KMS-11 (cell line): ENCODE measurements around the gene ABCB9.

ENCODE experiments used
- H2AFZ ChIP-seq: fragments of 200-600 bp; sonication (generic); 2 replicates; pipeline ENCODE4 v1.6.1; 2016; ENCODE audit warnings: antibody characterized with exemption, mixed run types, low read depth
- H3K27ac ChIP-seq: fragments of 200-600 bp; sonication (generic); 2 replicates; pipeline ENCODE4 v1.6.1; 2016; ENCODE audit warnings: mild to moderate bottlenecking, mixed run types
- H3K27me3 ChIP-seq: fragments of 200-600 bp; sonication (generic); 2 replicates; pipeline ENCODE4 v1.6.1; 2017; ENCODE audit warnings: mild to moderate bottlenecking, low read depth, mixed run types, moderate library complexity; ENCODE audit not compliant: insufficient read depth
- H3K36me3 ChIP-seq: fragments of 200-600 bp; sonication (generic); 2 replicates; pipeline ENCODE4 v1.6.1; 2017; ENCODE audit warnings: mild to moderate bottlenecking, mixed run types; ENCODE audit not compliant: insufficient read depth
- H3K4me1 ChIP-seq: fragments of 200-600 bp; sonication (generic); 2 replicates; pipeline ENCODE4 v1.6.1; 2016; ENCODE audit warnings: mild to moderate bottlenecking, low read depth, mixed run types; ENCODE audit not compliant: poor library complexity, severe bottlenecking
- H3K4me2 ChIP-seq: fragments of 200-600 bp; sonication (generic); 2 replicates; pipeline ENCODE4 v1.7.0; 2016; ENCODE audit warnings: mild to moderate bottlenecking, mixed run types
- H3K4me3 ChIP-seq: fragments of 200-600 bp; sonication (generic); IDR thresholded peaks from 2 replicates; pipeline ENCODE4 v1.6.1; 2017; ENCODE audit warnings: low read depth, low read length, mixed read lengths; ENCODE audit not compliant: insufficient read depth
- H3K79me2 ChIP-seq: fragments of 200-600 bp; sonication (generic); 2 replicates; pipeline ENCODE4 v1.6.1; 2016; ENCODE audit warnings: low read depth, mixed run types; ENCODE audit not compliant: insufficient read depth
- H3K9ac ChIP-seq: fragments of 200-600 bp; sonication (generic); 2 replicates; pipeline ENCODE4 v1.6.1; 2016; ENCODE audit warnings: mild to moderate bottlenecking, mixed run types
- H4K20me1 ChIP-seq: fragments of 200-600 bp; sonication (generic); 2 replicates; pipeline ENCODE4 v1.6.1; 2016; ENCODE audit warnings: mild to moderate bottlenecking, mixed run types; ENCODE audit not compliant: insufficient read depth
- CTCF ChIP-seq: fragments of 200-600 bp; sonication (generic); conservative IDR thresholded peaks from 2 replicates; pipeline ENCODE4 v1.6.1; 2017; ENCODE audit warnings: low read depth, mild to moderate bottlenecking, antibody characterized with exemption, low read length, moderate library complexity, mixed read lengths

ABCB9 gene

GRCh38 chr12:122999986-123000420 lies 33.7 kb upstream of the ABCB9 start:
- no peak for TF ChIP-seq CTCF
- Histone ChIP-seq H3K36me3 (no peaks in the 10 kb centered on the region), H3K9ac (no peak overlapping the region), H3K27ac (no peak overlapping the region), H3K4me3 (no peak overlapping the region), H3K79me2 (no peaks in the 10 kb centered on the region), H2AFZ (no peak overlapping the region), H3K4me2 (no peak overlapping the region), H3K4me1 (peaks cover 5% of the 10 kb centered on the region), H4K20me1 (no peaks in the 10 kb centered on the region), H3K27me3 (no peaks in the 10 kb centered on the region)

DNA sequence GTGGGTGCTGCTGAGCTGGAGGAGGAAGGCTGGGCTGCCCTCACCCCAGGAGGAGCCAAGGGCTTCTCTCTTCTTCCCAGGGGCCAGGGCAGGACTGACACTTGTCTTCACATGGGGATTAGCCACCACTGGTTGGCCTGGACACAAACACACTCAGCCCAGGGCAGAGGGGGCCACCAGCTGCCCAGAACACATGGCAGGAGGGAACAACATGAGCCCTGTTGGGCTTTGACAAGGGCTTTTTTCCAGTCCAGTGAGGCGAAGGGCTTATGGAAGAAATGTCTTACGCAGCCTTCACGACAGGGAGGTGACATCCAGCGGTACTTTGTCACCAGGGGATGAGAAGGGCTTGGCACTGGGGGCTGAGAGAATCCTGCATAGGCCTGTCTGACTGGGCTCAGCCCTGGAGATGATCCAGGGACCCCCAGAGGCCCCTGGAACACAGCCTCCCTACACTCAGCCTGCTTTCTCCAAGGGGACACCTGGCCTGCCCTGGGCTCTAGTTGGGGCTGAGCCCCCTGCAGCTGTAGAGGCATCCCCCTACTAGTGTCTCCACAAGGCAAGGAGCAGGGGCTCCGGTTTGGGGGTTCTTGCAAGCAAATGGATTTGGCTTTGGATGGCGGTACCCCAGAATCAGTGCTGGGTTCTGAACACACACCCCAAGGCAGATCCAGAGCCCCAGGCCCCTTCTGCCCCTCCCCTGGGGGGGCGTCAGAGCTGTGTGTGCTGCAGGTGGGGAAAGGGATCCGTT lies 33.1 kb upstream of the ABCB9 start:
- Histone ChIP-seq H4K20me1 (no peaks in the 10 kb centered on the region), H3K4me1 (peaks cover 7% of the 10 kb centered on the region), H3K9ac (no peak overlapping the region), H3K79me2 (no peaks in the 10 kb centered on the region), H3K36me3 (no peaks in the 10 kb centered on the region), H3K4me2 (no peak overlapping the region), H3K27me3 (no peaks in the 10 kb centered on the region), H3K4me3 (no peak overlapping the region), H3K27ac (no peak overlapping the region), H2AFZ (no peak overlapping the region)
- TF ChIP-seq CTCF, result no peak

GRCh38 chr12:122998316-122998715 lies 32.1 kb upstream of the ABCB9 start:
- no peaks in the 10 kb centered on the region for H3K36me3 ChIP-seq
- H2AFZ ChIP-seq, result no peak overlapping the region
- no peaks in the 10 kb centered on the region for H3K27me3 ChIP-seq
- H3K79me2 ChIP-seq, result no peaks in the 10 kb centered on the region
- TF ChIP-seq CTCF, result no peak
- H3K4me2 ChIP-seq, result no peak overlapping the region
- no peaks in the 10 kb centered on the region for H4K20me1 ChIP-seq
- peaks cover 15% of the 10 kb centered on the region for H3K4me1 ChIP-seq
- H3K9ac ChIP-seq, result no peak overlapping the region
- H3K4me3 ChIP-seq, result no peak overlapping the region
- no peak overlapping the region for H3K27ac ChIP-seq

DNA sequence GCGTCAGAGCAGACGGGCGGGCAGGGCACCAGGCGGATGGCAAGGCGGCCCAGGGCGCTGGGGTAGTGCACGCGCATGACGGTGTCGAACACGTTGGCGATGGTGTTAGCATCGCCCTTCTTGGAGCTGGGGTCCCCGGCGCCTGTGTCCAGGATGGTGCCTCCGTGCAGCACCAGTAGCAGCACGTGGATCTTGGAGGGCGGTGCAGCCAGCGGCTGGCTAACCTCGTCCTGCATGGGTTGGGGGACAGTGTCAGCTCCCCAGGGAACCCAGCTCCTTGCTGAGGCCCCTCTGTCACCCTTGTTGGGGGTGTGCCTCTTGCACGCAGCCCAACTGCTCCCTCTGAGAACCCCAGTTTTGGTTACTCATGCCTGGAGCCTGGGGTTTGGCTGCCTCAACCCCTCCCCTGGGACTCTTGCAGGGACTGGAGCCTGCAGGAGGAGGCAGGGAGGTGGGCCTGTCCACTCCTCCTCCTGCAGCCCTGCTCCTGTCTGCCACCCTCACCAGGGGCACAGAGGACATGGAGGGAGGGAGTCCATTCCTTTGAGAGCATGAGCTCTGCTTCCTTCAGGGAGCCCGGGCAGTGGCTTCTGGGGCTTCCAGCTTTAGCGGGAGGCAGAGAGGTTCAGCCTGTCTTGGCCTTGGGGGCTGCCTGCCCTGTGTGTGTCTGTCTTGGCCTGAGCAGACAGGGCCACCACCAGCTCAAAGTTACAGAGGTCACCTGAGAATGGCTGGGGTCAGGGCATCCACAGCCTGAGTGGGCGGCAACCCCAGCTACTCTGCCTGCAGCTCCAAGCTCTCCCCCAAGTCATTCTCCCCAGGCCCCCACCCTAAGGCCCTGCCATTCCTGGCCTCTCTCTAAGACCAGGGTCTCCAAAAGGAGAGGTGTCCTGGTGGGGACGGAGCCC lies 31.3 kb upstream of the ABCB9 start:
- H3K27ac ChIP-seq, result no peak overlapping the region
- H3K36me3 ChIP-seq, result no peaks in the 10 kb centered on the region
- TF ChIP-seq CTCF, result no peak
- H3K27me3 ChIP-seq, result no peaks in the 10 kb centered on the region
- H3K4me3 ChIP-seq, result no peak overlapping the region
- no peak overlapping the region for H3K9ac ChIP-seq
- H3K4me1 ChIP-seq, result peaks cover 22% of the 10 kb centered on the region
- no peak overlapping the region for H3K4me2 ChIP-seq
- H4K20me1 ChIP-seq, result no peaks in the 10 kb centered on the region
- H3K79me2 ChIP-seq, result no peaks in the 10 kb centered on the region
- H2AFZ ChIP-seq, result no peak overlapping the region
